Caki2 (cell line): ENCODE measurements around the gene TSPAN31. TPM values are rescaled to one million over a fixed set of nuclear protein-coding genes. Genes with fewer than 3 reads are reported as not detected.

Source experiments
- DNase-seq: peaks from one replicate; pipeline ENCODE4 v3.0.0-alpha.2; 2015; ENCODE audit warnings: low read depth
- in situ Hi-C: cut with HindIII; loops from 2 replicates; pipeline ENCODE4 v1.10.0; 2016; ENCODE audit warnings: low sequenced_read_pairs, low pct_unique_long_range_greater_than_20kb, mixed read lengths
- total RNA-seq: library from RNA; depleted of rRNA; stranded (reverse); fragments of >200 nt; shearing (Covaris generic); gene quantifications from 2 replicates; pipeline ENCODE4 v1.2.3, GENCODE V29; 2014; ENCODE audit warnings: low replicate concordance; rRNA removed

TSPAN31 gene
- total RNA-seq, 1 experiment from 2014 or later: 103 TPM

DNA sequence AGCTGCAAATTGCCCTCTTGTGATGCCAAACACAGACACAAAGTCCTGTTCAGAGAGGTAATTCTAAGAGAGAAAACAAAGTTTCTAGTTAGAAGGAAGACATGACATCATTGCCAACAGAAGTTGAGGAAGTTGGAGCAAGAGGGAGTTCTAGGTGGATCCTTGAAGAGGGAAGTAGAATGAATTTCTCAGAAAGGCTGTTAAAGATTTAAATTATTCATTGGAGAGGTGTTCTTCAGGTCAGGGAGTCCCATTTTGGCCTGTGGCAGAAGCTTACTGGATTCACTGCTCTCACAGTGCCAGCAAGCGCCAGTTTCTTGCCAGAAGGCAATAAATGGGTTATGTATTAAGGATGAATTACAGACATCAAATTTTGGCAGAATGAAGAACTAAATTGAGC, 53.1 kb downstream of the TSPAN31 start:
- in situ Hi-C loops: no loop called here
- DNase-seq: no peak

Other genes with a start within 250 kb of the TSPAN31 start
- gene DDIT3, start 224.5 kb upstream of the TSPAN31 start, total RNA-seq: 19.6 and 64.7 TPM in 2 replicates
- gene MBD6, start 222.2 kb upstream of the TSPAN31 start, total RNA-seq: 4.3 and 8.3 TPM in 2 replicates
- gene DCTN2, start 197.8 kb upstream of the TSPAN31 start, total RNA-seq: 358 and 362 TPM in 2 replicates
- not detected in 2 replicates for gene KIF5A, start 195.0 kb upstream of the TSPAN31 start, total RNA-seq
- gene PIP4K2C, start 153.8 kb upstream of the TSPAN31 start, total RNA-seq: 33.7 and 39.2 TPM in 2 replicates
- 9.6 and 14.4 TPM in 2 replicates for gene DTX3, start 140.2 kb upstream of the TSPAN31 start, total RNA-seq
- gene ARHGEF25, start 133.6 kb upstream of the TSPAN31 start, total RNA-seq: 43.3 and 58.6 TPM in 2 replicates
- gene B4GALNT1, start 111.8 kb upstream of the TSPAN31 start, total RNA-seq: 64.3 and 66.6 TPM in 2 replicates
- 185 and 187 TPM in 2 replicates for gene OS9, start 50.9 kb upstream of the TSPAN31 start, total RNA-seq
- 0.46 and 1.1 TPM in 2 replicates for gene AGAP2, start 6.3 kb upstream of the TSPAN31 start, total RNA-seq
- 463 and 654 TPM in 2 replicates for gene CDK4, start 7.3 kb downstream of the TSPAN31 start, total RNA-seq
- 8.0 and 16.6 TPM in 2 replicates for gene MARCHF9, start 10.1 kb downstream of the TSPAN31 start, total RNA-seq
- 0.07 and 0.46 TPM in 2 replicates for gene CYP27B1, start 22.0 kb downstream of the TSPAN31 start, total RNA-seq
- 30.4 and 118 TPM in 2 replicates for gene METTL1, start 27.1 kb downstream of the TSPAN31 start, total RNA-seq
- 10.5 and 12.6 TPM in 2 replicates for gene EEF1AKMT3, start 27.6 kb downstream of the TSPAN31 start, total RNA-seq
- 25.5 and 49.0 TPM in 2 replicates for gene TSFM, start 37.7 kb downstream of the TSPAN31 start, total RNA-seq
- not detected in 2 replicates for gene AVIL, start 73.7 kb downstream of the TSPAN31 start, total RNA-seq
- gene CTDSP2, start 101.7 kb downstream of the TSPAN31 start, total RNA-seq: 47.5 and 73.7 TPM in 2 replicates
- gene ATP23, start 196.5 kb downstream of the TSPAN31 start, total RNA-seq: 15.3 and 27.9 TPM in 2 replicates